Medulla oblongata (tissue), 1 donor: ENCODE data around the gene TMEM128.
"Not testable (repeated sequence)": the region's sequence is repeated elsewhere in the genome, so short reads cannot be mapped to it uniquely, and the experiment has no call there.

Experiments
- DNase-seq: peaks from one replicate; pipeline ENCODE4 v3.0.0-alpha.2; 2015; ENCODE audit errors: extremely low spot score

Gene TMEM128

DNA sequence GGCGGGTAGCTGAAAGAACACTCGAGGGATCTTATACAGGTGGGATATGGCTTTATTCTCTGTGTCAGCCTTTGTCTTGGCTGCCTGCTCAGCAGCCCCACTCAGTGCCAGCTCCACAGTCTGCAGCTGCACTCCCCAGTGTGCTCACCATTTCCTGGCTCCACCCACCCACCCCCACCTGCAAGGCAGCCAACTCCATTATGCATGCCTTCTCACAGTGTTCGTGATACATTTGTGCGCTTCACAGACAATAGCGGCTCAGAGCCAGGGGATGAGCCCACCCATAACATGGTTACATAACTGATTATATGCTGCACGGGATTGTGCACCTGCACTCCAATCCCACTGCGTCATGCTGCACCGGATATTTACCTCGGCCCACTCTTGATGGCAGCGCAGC lies 8.8 kb upstream of the TMEM128 start:
- no peak for DNase-seq

DNA sequence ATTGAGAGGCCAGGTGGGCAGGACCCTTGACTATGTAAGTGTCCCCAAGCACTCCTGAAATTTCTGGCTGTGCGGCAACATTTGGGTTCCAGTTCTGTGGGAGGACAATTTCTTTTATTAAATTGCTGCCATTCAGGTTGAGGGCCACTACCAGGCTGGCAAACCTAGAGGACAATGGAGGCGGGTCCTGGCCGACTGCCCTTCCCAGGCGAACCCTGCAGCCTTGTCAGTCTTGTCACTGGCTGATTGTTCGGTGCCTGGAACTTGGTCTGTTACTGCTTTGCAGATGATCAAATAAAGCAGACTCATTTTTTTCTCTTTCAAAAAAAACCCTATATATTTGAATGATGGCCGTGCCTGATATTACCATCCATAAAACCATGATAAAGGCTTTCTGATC lies 6.6 kb upstream of the TMEM128 start:
- peak; percentile 87 for DNase-seq

DNA sequence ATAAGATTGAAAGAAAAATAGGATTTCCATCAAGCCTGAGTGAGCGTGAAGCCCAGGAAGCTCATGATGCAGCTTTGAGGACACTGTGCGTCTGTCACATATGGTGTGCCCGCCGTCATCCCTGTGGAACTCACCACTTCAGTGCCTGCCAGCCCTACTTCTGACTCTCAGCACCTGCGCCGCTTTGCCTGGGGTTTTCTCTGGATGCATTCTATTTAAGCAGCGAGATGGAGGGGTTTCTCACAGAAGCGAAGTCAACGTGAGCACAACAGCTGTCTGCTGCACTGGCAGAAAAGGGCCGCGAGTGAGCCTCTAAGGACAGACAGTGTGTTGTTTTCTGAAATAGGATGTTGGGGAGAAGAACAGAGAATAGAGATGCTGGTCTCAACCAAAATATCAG lies 6.2 kb upstream of the TMEM128 start:
- DNase-seq, result peak; percentile 15

DNA sequence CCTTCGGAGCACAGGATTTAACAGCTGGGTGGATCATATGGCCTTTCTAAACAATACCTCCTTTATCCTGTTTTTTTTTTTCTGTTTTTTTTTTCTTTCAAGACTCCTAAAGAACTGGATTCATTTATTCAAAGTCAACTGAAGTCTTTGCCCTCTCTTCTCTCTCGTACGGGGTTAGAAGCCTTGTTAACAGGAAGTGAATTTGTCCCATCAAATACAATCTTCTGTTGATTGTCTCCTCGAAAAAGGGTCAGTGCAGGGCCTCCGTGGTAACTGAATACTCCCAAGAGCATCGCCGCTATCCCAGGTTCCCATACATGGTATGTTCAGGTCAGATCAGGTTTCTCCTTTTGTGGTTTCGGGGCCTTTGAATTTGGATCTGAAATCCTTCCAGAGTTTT lies 1.8 kb upstream of the TMEM128 start:
- no peak for DNase-seq

DNA sequence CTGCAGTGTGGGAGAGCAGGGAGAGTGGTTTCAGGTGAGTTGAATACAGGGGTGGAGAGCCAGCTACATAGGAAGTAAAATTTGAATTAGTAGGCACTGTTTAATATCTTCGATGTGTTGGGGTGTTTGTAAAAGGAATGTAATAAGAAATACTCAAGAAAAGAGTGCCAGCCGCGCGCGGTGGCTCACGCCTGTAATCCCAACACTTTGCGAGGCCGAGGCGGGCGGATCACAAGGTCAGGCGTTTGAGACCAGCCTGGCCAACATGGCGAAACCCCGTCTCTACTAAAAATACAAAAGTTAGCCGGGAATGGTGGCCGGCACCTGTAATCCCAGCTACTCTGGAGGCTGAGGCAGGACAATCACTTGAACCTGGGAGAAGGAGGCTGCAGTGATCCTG lies 1.3 kb upstream of the TMEM128 start:
- not testable (repeated sequence) for DNase-seq

DNA sequence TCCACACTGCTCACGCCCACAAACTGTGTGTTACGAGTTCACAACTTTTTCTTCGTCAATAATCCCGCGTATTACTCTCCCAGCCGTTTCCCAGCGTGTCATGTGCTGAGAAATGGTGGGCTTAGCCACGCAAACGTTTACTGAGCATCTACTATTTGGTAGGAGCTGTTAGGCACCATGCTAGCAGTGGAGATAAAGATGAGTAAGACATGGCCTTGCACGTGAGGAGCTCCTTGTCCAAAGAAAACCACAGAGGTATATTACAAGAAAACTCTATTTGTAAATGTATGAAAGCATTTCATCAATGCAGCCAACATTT lies 821 bp upstream of the TMEM128 start:
- DNase-seq, result no peak

DNA sequence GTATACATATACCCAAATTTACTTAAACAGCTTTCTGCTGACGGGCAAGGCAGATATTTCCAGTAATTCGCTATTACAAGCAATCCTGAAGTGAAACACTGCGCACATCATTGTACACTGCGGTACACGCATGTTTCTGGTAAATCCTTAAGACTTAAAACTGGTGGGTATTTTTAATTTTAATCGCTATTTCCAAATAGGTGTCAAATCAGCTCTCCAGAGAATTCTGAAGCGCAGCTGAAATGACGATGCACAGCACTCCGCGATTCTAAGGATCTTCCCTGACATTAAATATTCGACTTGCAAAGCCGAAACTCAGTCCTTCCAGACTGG lies 361 bp downstream of the TMEM128 start:
- DNase-seq, result no peak

DNA sequence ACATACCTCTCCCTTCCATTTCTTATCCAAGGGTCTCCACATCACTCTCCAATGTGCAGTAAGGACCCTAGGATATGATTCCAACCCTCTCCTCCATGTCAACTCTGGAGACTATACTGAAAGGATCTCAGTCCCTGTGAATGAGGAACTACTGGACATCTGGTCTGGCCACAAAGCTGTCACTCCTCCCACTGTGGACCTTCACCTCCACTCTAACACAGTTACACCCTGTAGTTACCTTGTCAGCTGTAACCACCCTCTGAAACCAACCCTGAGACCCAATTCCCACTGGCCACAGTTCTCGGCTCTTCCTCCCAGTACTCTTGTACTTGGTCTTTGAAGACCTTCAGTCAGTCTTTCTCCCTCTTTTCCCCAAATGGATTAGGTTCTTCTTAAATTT lies 2.9 kb downstream of the TMEM128 start:
- no peak for DNase-seq

DNA sequence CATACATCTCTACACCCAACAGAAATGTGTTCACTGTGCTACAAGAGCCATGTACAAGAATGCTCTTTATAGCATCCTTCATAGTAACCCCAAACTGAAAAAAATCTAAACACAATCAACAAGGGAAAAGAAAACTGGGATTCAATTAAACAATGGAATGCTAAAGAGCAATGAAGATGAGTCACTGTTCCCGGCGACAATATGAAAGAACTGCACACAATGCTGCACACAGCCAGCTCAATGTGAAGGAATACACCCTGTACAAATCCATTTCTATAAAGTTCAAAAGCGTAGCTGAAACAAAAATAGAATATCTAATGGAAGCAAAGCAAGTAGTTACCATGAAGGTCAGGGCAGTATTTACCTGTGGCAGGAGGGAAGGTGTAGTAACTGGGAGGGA lies 8.5 kb downstream of the TMEM128 start:
- DNase-seq, result not testable (repeated sequence)

DNA sequence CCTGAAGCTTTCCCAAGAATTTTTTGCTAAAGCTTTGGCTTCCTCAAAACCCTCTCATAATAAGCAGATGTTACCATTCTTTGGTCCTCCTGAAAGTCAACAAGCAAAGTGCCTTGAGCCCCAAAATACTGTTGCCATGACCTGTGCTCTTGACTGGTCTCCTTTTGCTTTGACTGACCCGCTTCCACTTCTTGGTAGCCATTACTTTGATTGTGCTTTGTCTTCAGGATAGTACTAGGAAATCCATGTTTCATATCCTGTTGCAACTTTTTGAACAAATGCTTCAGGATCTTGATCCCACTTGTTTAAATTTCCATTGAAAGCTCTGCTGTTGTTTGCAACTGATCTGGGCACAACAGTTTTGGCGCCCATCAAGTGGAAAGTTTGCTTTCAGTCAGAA lies 14.4 kb downstream of the TMEM128 start:
- DNase-seq, result no peak

DNA sequence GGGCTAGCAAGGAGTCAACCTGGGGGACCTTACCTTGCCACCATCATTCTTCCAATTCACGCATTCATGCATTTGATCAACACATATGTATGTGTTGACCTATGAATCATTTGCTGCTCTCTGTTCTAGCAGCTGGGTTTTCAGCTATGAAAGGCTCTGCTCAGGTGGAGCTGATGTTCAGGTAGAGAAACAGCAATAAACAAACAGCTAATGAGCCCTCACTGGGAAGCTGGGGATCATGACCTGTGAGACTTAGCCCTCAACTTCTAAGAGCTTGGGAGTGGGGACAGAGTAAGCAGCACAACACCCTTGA lies 19.7 kb downstream of the TMEM128 start:
- no peak for DNase-seq

DNA sequence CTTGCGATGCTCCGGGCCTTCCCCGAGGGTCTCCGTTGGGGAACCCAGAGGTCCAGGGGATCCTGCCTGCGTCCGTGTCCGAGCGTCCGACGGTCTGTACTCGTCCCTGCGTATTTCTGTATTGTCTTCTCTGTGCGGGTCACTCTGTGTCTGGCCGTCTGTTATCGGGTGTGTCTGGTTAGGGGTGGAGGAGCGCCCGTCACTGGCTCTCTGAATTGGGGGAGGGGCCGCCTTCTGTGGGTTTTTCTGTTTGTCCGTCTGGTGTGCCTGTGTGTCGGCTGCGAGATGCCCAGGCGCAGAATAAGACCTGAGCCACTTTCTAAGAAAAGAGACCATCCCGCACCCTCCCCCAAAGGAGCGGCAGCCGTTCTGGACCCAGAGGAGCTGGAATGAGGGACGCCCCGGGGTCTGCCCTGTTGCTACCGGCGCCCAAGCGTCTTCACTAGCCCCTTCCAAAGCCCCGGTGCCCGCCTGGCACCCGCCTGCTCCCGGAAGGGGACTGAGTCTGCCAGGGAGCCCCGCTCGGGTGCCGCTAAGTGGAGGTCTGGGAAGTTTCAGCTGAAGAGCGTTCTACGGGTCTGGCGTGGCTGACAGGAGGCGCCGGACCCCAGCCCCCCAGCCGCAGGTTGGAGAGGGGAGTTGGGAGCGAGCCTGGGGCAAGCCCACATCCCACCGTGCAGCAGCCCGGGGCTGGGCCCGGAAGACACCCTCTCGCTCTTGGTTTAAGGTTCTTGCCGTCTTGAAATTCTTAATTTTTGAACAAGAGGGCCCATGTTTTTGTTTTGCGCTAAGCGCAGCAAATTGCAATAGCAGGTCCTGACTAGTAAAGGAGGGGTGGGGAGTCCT lies 20.3 kb downstream of the TMEM128 start:
- DNase-seq, result no peak

DNA sequence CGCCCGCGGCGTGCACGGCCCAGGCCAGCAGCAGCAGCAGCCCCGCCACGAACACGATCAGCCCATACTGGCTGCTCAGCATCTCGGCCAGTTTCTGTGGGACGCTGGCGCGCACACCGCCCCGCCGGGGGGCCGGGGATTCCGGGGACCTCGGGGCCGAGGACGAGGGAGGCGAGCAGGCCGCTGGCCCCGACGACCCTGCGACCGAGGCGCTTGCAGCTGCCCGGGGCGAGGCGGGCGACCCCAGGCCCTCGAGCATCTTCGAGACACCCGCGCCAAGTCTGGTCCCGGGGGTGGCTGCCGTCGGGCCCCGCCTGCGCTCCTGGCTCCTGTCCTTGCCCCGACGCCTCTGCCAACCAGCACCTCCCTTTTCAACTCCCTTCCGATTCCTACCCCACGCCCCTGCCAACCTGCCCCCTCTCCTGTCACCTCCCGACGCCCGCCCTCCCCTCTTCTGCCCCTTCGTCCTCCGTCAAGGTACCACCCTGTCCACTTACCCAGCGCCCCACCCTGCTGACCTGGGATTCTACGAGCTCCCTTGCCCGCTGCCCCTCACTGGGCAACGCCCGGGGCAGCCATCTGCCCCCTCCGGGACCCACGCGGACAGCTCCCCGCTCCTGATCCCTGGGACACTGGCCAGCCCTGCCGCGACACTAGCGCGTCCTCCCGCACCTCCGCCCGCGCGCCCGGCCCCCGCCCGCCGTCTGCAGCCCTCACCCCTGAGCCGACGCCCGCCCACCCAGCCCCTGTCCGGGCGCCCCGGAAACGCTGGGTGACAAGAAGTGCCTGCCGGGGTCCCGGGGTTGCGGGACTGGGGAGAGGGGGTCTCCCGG lies 21.2 kb downstream of the TMEM128 start, which contains the start of gene OTOP1:
Gene OTOP1, minus strand, starts transcription at position 324 of the 833 bp plus-strand sequence. Its CDS starts 65 bp downstream, at position 259.
- no peak for DNase-seq

DNA sequence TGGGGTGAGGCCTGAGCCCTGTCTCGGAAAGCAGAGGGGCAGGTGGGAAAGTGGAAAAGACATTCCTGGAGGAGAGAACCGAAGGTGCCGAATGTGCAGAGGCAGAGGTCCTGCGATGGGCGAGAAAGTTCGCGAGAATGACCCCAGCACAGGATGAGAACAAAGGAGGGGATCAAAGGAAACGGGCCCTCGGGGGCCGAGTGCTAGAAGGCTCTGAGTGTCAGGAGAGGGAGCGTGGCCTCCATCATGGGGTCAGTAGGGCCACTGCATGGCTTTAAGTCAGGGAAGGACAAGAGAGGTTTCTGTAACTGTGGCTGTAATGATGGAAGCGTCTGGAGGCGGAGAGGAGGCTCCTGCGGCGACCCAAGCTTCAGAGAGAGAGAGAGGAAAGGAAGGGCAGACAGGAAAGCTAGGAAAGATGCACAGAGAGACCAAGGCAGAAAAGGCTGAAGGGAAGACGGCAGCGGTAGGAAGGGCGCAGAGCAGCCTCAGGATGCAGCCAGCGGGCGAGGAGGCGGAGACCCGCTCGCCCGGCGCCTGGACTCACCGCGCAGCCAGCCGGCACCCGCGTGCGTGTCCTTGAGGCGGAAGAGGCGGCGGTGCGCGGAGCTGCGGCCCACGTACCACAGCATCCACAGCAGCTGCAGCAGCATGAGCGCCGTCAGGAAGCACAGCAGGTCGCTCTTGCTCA lies 22.0 kb downstream of the TMEM128 start:
- DNase-seq, result no peak

DNA sequence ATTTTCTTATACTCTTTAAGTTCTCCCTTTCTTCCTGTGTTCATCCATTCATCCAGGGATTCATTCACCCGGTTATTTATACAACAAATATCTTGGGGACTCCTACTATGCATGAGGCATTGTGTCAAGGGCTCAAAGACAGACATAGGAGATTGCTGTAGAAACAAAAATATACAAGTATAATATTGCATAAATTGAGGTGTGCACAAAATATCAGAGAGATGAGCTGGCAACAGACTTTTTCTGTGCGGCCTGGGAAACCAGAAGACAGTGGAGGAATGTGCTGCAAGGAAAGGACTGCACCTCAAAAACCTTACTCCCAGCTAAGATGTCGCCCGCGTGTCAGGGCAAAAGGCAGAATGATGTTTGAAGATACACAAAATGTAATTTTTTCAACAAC lies 30.9 kb downstream of the TMEM128 start:
- DNase-seq, result no peak

DNA sequence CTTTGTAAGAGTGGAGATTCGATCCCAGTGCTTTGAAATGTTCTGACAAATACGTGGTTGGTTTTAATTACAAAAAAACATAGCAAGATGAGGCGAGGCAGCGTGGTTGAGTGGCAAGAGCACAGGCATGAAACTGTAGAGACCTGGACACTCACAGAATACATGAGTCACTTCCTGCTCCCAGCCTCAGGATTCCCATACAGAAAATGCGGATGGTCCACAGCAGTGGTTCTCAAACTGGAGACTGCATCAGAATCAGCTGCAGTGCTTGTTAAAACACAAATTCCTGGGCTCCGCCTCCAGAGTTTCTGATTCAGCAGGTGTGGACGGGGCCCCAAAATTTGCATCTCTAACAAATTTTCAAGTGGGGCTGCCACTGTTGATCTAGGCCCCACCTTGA lies 31.4 kb downstream of the TMEM128 start:
- no peak for DNase-seq

DNA sequence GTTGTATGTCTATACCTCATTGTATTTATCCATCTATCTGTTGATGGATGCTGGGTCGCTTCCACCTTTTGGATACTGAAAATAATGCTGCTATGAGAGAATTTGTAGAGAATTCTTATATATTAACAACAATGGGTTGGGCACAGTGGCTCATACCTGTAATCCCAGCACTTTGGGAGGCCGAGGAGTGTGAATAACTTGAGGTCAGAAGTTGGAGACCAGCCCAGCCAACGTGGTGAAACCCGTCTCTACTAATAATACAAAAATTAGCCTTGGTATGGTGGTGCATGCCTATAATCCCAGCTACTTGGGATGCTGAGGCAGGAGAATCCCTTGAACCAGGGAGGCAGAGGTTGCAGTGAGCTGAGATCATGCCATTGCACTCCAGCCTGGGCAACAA lies 34.3 kb downstream of the TMEM128 start:
- not testable (repeated sequence) for DNase-seq

DNA sequence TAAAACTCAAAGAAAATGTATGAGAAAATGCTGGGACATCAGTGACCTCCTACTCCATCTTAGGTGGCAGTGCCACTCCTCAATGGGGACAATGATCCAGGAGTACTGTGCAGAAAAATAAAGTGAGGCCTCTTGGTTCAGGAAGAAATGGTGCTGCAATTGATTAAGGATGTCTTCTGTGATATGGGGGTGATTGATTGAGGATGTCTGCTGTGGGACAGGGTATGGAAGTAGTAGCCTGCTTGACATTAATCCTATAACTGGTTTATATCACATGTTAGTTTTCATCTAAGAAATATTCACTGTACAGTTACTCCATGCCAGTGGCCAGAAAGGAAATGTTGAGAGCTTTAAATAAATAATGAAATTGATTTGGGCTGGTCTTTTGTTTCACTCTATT lies 41.8 kb downstream of the TMEM128 start:
- DNase-seq, result no peak

DNA sequence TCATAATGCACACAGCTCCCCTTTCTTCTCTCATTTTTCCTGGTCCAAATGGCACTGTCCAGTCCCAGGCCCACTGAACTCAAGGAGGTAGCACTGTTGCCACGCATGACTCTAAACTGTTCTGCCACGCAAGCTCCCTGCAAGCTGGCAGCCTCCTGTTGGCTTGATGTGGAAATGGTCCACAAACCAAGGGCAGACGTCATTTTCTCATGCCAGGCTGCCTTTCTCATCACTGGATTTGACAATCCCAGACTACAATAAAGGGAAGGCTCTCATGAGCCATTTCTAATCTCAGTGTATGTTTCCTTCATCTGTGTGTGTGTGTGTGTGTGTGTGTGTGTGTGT lies 43.6 kb downstream of the TMEM128 start:
- DNase-seq, result no peak

DNA sequence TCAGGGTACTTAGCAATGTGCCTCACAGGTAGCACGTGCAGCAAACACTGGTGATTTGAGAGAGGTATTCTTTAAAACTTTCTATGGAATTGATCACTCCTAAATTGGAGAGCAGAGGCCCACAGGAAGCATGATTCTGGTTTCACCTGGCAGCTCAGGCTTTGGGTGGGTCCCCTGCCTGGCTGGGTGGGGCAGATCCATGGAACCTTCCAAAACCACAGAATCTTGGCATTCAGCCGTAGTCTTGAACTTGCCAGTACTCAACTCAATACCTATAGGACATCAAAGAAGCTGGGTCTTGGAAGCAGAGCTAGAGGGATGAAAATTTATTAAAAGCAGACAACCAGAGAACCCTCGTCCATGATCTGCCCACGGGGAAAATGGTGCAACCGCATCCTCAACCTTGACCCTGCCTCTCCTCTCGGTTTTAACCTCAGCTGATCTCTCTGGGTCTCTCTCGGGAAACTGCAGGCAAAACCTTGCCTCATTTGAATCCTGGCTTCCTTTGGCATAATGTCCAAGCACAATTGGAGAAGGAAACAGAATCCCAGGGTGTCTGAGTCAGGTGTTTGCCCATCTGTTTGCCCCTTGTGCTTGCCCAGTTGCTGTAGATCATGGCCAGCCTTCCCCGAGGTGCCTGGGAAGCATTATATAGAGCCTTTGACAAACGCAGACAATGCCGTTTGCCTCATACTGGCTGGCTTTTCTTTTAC lies 44.2 kb downstream of the TMEM128 start:
- peak; percentile 18 for DNase-seq

DNA sequence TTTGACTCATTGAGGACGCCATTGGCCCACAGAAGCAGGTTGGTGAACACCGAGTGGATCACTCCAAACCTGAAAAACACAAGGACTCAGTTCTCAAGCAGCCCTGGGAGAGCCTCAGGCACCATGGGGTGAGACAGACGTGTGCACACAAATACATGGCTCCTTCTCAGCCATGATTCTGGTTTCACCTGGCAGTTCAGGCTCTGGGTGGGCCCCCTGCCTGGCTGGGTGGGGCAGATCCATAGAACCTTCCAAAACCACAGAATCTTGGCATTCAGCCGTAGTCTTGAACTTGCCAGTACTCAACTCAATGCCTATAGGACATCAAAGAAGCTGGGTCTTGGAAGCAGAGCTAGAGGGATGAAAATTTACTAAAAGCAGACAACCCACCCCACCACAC lies 45.5 kb downstream of the TMEM128 start:
- DNase-seq, result no peak

DNA sequence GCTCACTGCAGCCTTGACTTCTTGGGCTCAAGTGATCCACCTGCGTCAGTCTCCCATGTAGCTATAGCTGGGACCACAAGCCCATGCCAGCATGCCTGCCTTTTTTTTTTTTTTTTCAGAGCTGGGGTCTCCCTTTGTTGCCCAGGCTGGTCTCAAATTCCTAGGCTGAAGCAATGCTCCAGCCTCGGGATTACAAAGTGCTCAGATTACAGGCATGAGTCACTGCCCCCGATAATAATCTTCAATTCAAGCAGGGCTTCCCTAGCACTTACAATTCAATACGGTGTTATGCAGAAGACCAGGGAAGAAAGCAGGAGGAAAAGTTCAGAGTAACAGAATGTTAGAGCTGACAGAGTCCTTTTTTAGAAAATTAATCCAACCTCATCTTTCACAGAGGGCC lies 47.4 kb downstream of the TMEM128 start:
- no peak for DNase-seq
